Sigmoid colon (tissue), 4 donors: Measurements from ENCODE around the gene ZNF248.

Source experiments
- EP300 ChIP-seq, 4 donors: sonication (generic); formaldehyde crosslinking; IDR thresholded peaks; one replicate each; pipeline ENCODE4 v1.6.1; 2017; ENCODE audit warnings: antibody characterized with exemption in 4 of 4
- POLR2AphosphoS5 ChIP-seq, 4 donors: sonication (generic); formaldehyde crosslinking; IDR thresholded peaks; one replicate each; pipeline ENCODE4 v1.6.1; 2017; ENCODE audit warnings: antibody characterized with exemption in 4 of 4
- TF ChIP-seq, protein P1 (sequence below), 4 experiments: fragments of 450-650 bp in 3 of 4; fragments of 200-600 bp in 1 of 4; IDR thresholded peaks; one replicate each; pipeline ENCODE4 v1.5.1; 2016 to 2019; ENCODE audit warnings: antibody characterized with exemption in 4 of 4, mild to moderate bottlenecking in 3 of 4, moderate library complexity in 2 of 4

GRCh38 chr10:37801557-37801956, 55.9 kb downstream of the ZNF248 start:
- TF ChIP-seq EP300 (IDR thresholded peaks at IDR 0.05) (no peak), POLR2AphosphoS5 (IDR thresholded peaks at IDR 0.05) (no peak)
- TF ChIP-seq, protein P1, sequence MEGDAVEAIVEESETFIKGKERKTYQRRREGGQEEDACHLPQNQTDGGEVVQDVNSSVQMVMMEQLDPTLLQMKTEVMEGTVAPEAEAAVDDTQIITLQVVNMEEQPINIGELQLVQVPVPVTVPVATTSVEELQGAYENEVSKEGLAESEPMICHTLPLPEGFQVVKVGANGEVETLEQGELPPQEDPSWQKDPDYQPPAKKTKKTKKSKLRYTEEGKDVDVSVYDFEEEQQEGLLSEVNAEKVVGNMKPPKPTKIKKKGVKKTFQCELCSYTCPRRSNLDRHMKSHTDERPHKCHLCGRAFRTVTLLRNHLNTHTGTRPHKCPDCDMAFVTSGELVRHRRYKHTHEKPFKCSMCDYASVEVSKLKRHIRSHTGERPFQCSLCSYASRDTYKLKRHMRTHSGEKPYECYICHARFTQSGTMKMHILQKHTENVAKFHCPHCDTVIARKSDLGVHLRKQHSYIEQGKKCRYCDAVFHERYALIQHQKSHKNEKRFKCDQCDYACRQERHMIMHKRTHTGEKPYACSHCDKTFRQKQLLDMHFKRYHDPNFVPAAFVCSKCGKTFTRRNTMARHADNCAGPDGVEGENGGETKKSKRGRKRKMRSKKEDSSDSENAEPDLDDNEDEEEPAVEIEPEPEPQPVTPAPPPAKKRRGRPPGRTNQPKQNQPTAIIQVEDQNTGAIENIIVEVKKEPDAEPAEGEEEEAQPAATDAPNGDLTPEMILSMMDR (IDR thresholded peaks at IDR 0.05) = no peak
